Measurements from ENCODE around the gene ANKRD9. TPM values are rescaled to one million over a fixed set of nuclear protein-coding genes. Genes with fewer than 3 reads are reported as not detected.

ANKRD9 gene
- polyA plus RNA-seq, 1 donor from 2014 or later = 1.5 TPM

GRCh38 chr14:102501751-102502315 lies 7.7 kb downstream of the ANKRD9 start:
- no peaks in the 10 kb centered on the region for H3K36me3 ChIP-seq (ENCODE audit: insufficient read depth, low read length)
- H3K79me2 ChIP-seq (replicated peaks; ENCODE audit: insufficient read depth, low read length) = no peaks in the 10 kb centered on the region
- H3K9me3 ChIP-seq (ENCODE audit: low read length) = no peaks in the 10 kb centered on the region
- TF ChIP-seq CTCF (IDR thresholded peaks at IDR 0.05; ENCODE audit: poor library complexity, severe bottlenecking) = no peak
- no peak for TF ChIP-seq EP300 (conservative IDR thresholded peaks at IDR 0.05; ENCODE audit: poor library complexity, severe bottlenecking)
- no peak for TF ChIP-seq MXI1 (conservative IDR thresholded peaks at IDR 0.05; ENCODE audit: poor library complexity, severe bottlenecking)
- TF ChIP-seq EZH2 (IDR thresholded peaks at IDR 0.05; ENCODE audit: borderline replicate concordance, insufficient read depth, low read length, poor library complexity, severe bottlenecking) = no peak
- no peak for TF ChIP-seq RAD21 (conservative IDR thresholded peaks at IDR 0.05)
- no peak for TF ChIP-seq REST (IDR thresholded peaks at IDR 0.05; ENCODE audit: borderline replicate concordance)
- TF ChIP-seq TAF1 (IDR thresholded peaks at IDR 0.05; ENCODE audit: low read depth) = no peak
- TF ChIP-seq POLR2AphosphoS5 (IDR thresholded peaks at IDR 0.05) = no peak
- TF ChIP-seq SMC3 (conservative IDR thresholded peaks at IDR 0.05; ENCODE audit: poor library complexity) = no peak
- no peaks in the 10 kb centered on the region for H3K27me3 ChIP-seq (ENCODE audit: insufficient read depth, low read depth, low read length)
- no peaks in the 10 kb centered on the region for H3F3A ChIP-seq (ENCODE audit: insufficient read depth, low read length, poor library complexity, severe bottlenecking)
- no peak overlapping the region for H3K4me3 ChIP-seq (ENCODE audit: low read length)
- H3K9me2 ChIP-seq (ENCODE audit: insufficient read depth, low read length) = no peaks in the 10 kb centered on the region
- no peak overlapping the region for H3K27ac ChIP-seq (ENCODE audit: low read length)
- no peak overlapping the region for H2AFZ ChIP-seq (ENCODE audit: low read depth, low read length)
- no peaks in the 10 kb centered on the region for H4K20me1 ChIP-seq (ENCODE audit: insufficient read depth)
- H3K9ac ChIP-seq (ENCODE audit: low read length) = no peak overlapping the region
- no peak overlapping the region for H3K4me2 ChIP-seq (ENCODE audit: low read length)

- Histone ChIP-seq H3F3A (ENCODE audit: insufficient read depth, low read length, poor library complexity, severe bottlenecking) (no peaks in the 10 kb centered on the region), H3K9ac (ENCODE audit: low read length) (no peak overlapping the region), H3K79me2 (replicated peaks; ENCODE audit: insufficient read depth, low read length) (no peaks in the 10 kb centered on the region), H3K4me3 (ENCODE audit: low read length) (no peak overlapping the region), H3K9me2 (ENCODE audit: insufficient read depth, low read length) (no peaks in the 10 kb centered on the region), H3K27me3 (ENCODE audit: insufficient read depth, low read depth, low read length) (no peaks in the 10 kb centered on the region), H3K27ac (ENCODE audit: low read length) (no peak overlapping the region), H4K20me1 (ENCODE audit: insufficient read depth) (no peaks in the 10 kb centered on the region), H2AFZ (ENCODE audit: low read depth, low read length) (no peak overlapping the region), H3K9me3 (ENCODE audit: low read length) (no peaks in the 10 kb centered on the region), H3K4me2 (ENCODE audit: low read length) (no peak overlapping the region), H3K36me3 (ENCODE audit: insufficient read depth, low read length) (no peaks in the 10 kb centered on the region)
- no peak for TF ChIP-seq CTCF (IDR thresholded peaks at IDR 0.05; ENCODE audit: poor library complexity, severe bottlenecking)
These were observed 8.9 kb downstream of the ANKRD9 start for GRCh38 chr14:102500713-102501112.

Measured in neural cell (in vitro differentiated cells).